SU-DHL-6 (cell line): ENCODE data around the gene FOXP2.

Experiments
- H2AFZ ChIP-seq: fragments of 200-600 bp; sonication (generic); 2 replicates; pipeline ENCODE4 v1.6.1; 2014; ENCODE audit warnings: low read depth, mild to moderate bottlenecking, moderate library complexity, mixed read lengths, antibody characterized with exemption, low read length; ENCODE audit not compliant: severe bottlenecking
- H3F3A ChIP-seq: fragments of 200-600 bp; shearing (Covaris generic); 2 replicates; pipeline ENCODE4 v1.6.0; 2016; ENCODE audit warnings: antibody characterized with exemption, mild to moderate bottlenecking; ENCODE audit not compliant: insufficient read depth
- H3K27ac ChIP-seq: fragments of 200-600 bp; sonication (generic); 2 replicates; pipeline ENCODE4 v1.5.1; 2016; ENCODE audit warnings: low read depth, mild to moderate bottlenecking, low read length, moderate library complexity, mixed read lengths
- H3K27me3 ChIP-seq: fragments of 200-600 bp; sonication (generic), shearing (Covaris generic); 2 replicates; pipeline ENCODE4 v1.6.0; 2014; ENCODE audit warnings: mild to moderate bottlenecking, low read length
- H3K36me3 ChIP-seq: fragments of 200-600 bp; sonication (generic); 2 replicates; pipeline ENCODE4 v1.6.1; 2014; ENCODE audit warnings: mild to moderate bottlenecking, low read length, mixed read lengths
- H3K4me2 ChIP-seq: fragments of 300-600, 200-600 bp; shearing (Covaris generic), sonication (generic); 2 replicates; pipeline ENCODE4 v1.6.0; 2014; ENCODE audit warnings: low read length, low read depth, mild to moderate bottlenecking; ENCODE audit not compliant: poor library complexity, severe bottlenecking
- H3K4me3 ChIP-seq: fragments of 200-600 bp; sonication (generic); 2 replicates; pipeline ENCODE4 v1.5.1; 2014; ENCODE audit warnings: antibody characterized with exemption, low read length, mild to moderate bottlenecking, mixed read lengths; ENCODE audit not compliant: insufficient read depth, poor library complexity, severe bottlenecking
- H3K79me2 ChIP-seq: fragments of 200-600 bp; sonication (generic); 2 replicates; pipeline ENCODE4 v1.6.1; 2014; ENCODE audit warnings: mild to moderate bottlenecking, low read length, moderate library complexity; ENCODE audit not compliant: insufficient read depth
- H3K9ac ChIP-seq: fragments of 200-600 bp; sonication (generic); 2 replicates; pipeline ENCODE4 v1.7.0; 2014; ENCODE audit warnings: mild to moderate bottlenecking, low read length
- H3K9me2 ChIP-seq: fragments of 200-600 bp; sonication (generic); replicated peaks from 2 replicates; pipeline ENCODE4 v1.6.1; 2014; ENCODE audit warnings: low read length; ENCODE audit not compliant: insufficient read depth
- H3K9me3 ChIP-seq: fragments of 200-600 bp; sonication (generic); 2 replicates; pipeline ENCODE4 v1.6.1; 2014; ENCODE audit warnings: low read length, mixed read lengths; ENCODE audit not compliant: insufficient read depth
- H4K20me1 ChIP-seq: fragments of 200-600 bp; sonication (generic); 2 replicates; pipeline ENCODE4 v1.6.1; 2014; ENCODE audit warnings: low read depth, mild to moderate bottlenecking, antibody characterized with exemption, low read length, moderate library complexity, mixed read lengths
- CTCF ChIP-seq: fragments of 200-600 bp; sonication (generic); IDR thresholded peaks from one replicate; pipeline ENCODE4 v1.5.1; 2017; ENCODE audit warnings: antibody characterized with exemption, mild to moderate bottlenecking, low read length, moderate library complexity; ENCODE audit not compliant: insufficient read depth, poor library complexity, severe bottlenecking
- EZH2phosphoT487 ChIP-seq: fragments of 200-600 bp; sonication (generic), shearing (Covaris generic); conservative IDR thresholded peaks from 2 replicates; pipeline ENCODE4 v1.6.1; 2018; ENCODE audit warnings: mild to moderate bottlenecking, antibody characterized with exemption, low read length, moderate library complexity, mixed read lengths

The FOXP2 gene

GRCh38 chr7:114658216-114658615 lies 243.6 kb downstream of the FOXP2 start:
- TF ChIP-seq CTCF: no peak
- no peak for TF ChIP-seq EZH2phosphoT487
- H3F3A ChIP-seq: no peaks in the 10 kb centered on the region
- no peak overlapping the region for H3K9ac ChIP-seq
- H3K4me2 ChIP-seq: no peak overlapping the region
- no peaks in the 10 kb centered on the region for H3K9me3 ChIP-seq
- no peaks in the 10 kb centered on the region for H3K9me2 ChIP-seq
- H3K27ac ChIP-seq: no peak overlapping the region
- H3K4me3 ChIP-seq: no peak overlapping the region
- H3K79me2 ChIP-seq: no peaks in the 10 kb centered on the region
- H3K27me3 ChIP-seq: no peaks in the 10 kb centered on the region
- H3K36me3 ChIP-seq: no peaks in the 10 kb centered on the region
- H4K20me1 ChIP-seq: no peaks in the 10 kb centered on the region
- H2AFZ ChIP-seq: no peak overlapping the region

- Histone ChIP-seq H3K4me2 (no peak overlapping the region), H3K79me2 (no peaks in the 10 kb centered on the region), H3K9me2 (no peaks in the 10 kb centered on the region), H3F3A (no peaks in the 10 kb centered on the region), H3K36me3 (no peaks in the 10 kb centered on the region), H3K4me3 (no peak overlapping the region), H3K9ac (no peak overlapping the region), H2AFZ (no peak overlapping the region), H4K20me1 (no peaks in the 10 kb centered on the region), H3K9me3 (no peaks in the 10 kb centered on the region), H3K27me3 (no peaks in the 10 kb centered on the region), H3K27ac (no peak overlapping the region)
- TF ChIP-seq EZH2phosphoT487 (no peak), CTCF (no peak)
These were observed 245.0 kb downstream of the FOXP2 start for GRCh38 chr7:114659409-114660125.

- no peak overlapping the region for H3K9ac ChIP-seq
- H3K27me3 ChIP-seq: no peaks in the 10 kb centered on the region
- H3F3A ChIP-seq: no peaks in the 10 kb centered on the region
- H3K36me3 ChIP-seq: no peaks in the 10 kb centered on the region
- no peaks in the 10 kb centered on the region for H3K9me2 ChIP-seq
- H4K20me1 ChIP-seq: no peaks in the 10 kb centered on the region
- no peak overlapping the region for H3K4me3 ChIP-seq
- no peaks in the 10 kb centered on the region for H3K9me3 ChIP-seq
- no peaks in the 10 kb centered on the region for H3K79me2 ChIP-seq
- no peak overlapping the region for H3K4me2 ChIP-seq
- no peak overlapping the region for H3K27ac ChIP-seq
- TF ChIP-seq CTCF (no peak), EZH2phosphoT487 (no peak)
- no peak overlapping the region for H2AFZ ChIP-seq
These were observed 245.5 kb downstream of the FOXP2 start for GRCh38 chr7:114660126-114660486.
